K562 (cell line): Measurements from ENCODE around the gene ANKRD34A. TPM values are rescaled to one million over a fixed set of nuclear protein-coding genes. Genes with fewer than 3 reads are reported as not detected.

Experiments
- ARNT ChIP-seq, 2 experiments: fragments of 450-650 bp; IDR thresholded peaks; 2 replicates each; pipeline ENCODE4 v1.6.1; 2016; ENCODE audit warnings: mild to moderate bottlenecking in 1 of 2
- DDX20 ChIP-seq: fragments of 450-650 bp; IDR thresholded peaks from 2 replicates; pipeline ENCODE4 v1.6.1; 2016; ENCODE audit warnings: missing genetic modification characterization, low read depth, mild to moderate bottlenecking, missing compliant biosample characterization, moderate library complexity
- ETS2 ChIP-seq: IDR thresholded peaks from 2 replicates; pipeline ENCODE4 v1.6.1; 2016; ENCODE audit warnings: borderline replicate concordance, missing genetic modification characterization, mild to moderate bottlenecking, moderate library complexity, missing compliant biosample characterization; ENCODE audit not compliant: poor library complexity, severe bottlenecking
- HDAC1 ChIP-seq, 2 experiments: fragments of 450-650 bp; IDR thresholded peaks; 2 replicates each; pipeline ENCODE4 v1.6.1; 2016 to 2017; ENCODE audit warnings: inconsistent platforms in 1 of 2, mild to moderate bottlenecking in 1 of 2, moderate library complexity in 1 of 2
- HDAC2 ChIP-seq: fragments of 450-650 bp; IDR thresholded peaks from 2 replicates; pipeline ENCODE4 v1.6.1; 2016; ENCODE audit warnings: mild to moderate bottlenecking
- HDAC3 ChIP-seq: fragments of 450-650 bp; IDR thresholded peaks from 2 replicates; pipeline ENCODE4 v1.6.1; 2018; ENCODE audit warnings: borderline replicate concordance, mild to moderate bottlenecking, moderate library complexity; ENCODE audit not compliant: partially characterized antibody
- NCOR1 ChIP-seq: fragments of 450-650 bp; IDR thresholded peaks from 2 replicates; pipeline ENCODE4 v1.6.1; 2016; ENCODE audit warnings: mild to moderate bottlenecking, moderate library complexity
- NEUROD1 ChIP-seq: fragments of 150-350 bp; IDR thresholded peaks from 2 replicates; pipeline ENCODE4 v1.6.1; 2014; ENCODE audit warnings: borderline replicate concordance, low read length, low read depth; ENCODE audit not compliant: partially characterized antibody
- NFIX ChIP-seq: fragments of 250-450 bp; sonication (Bioruptor Pico); IDR thresholded peaks from 2 replicates; pipeline ENCODE4 v1.4.0; 2020; ENCODE audit warnings: low read depth, mild to moderate bottlenecking, moderate library complexity
- PHTF2 ChIP-seq: fragments of 250-450 bp; sonication (Bioruptor Pico); IDR thresholded peaks from 2 replicates; pipeline ENCODE4 v1.5.0; 2021; ENCODE audit warnings: mild to moderate bottlenecking
- RFX1 ChIP-seq: fragments of 450-650 bp; IDR thresholded peaks from 2 replicates; pipeline ENCODE4 v1.6.1; 2016; ENCODE audit warnings: mild to moderate bottlenecking, moderate library complexity
- TARDBP ChIP-seq: fragments of 450-650 bp; IDR thresholded peaks from 2 replicates; pipeline ENCODE4 v1.6.1; 2016
- YY1 ChIP-seq, 3 experiments: IDR thresholded peaks; 2 replicates each; pipeline ENCODE4 v1.6.1; 2011; ENCODE audit warnings: low read length in 2 of 3, mild to moderate bottlenecking in 2 of 3, moderate library complexity in 2 of 3, borderline replicate concordance in 1 of 3, control low read depth in 1 of 3, low read depth in 1 of 3; ENCODE audit not compliant: insufficient read depth in 3 of 3, insufficient replicate concordance in 2 of 3, control insufficient read depth in 1 of 3, insufficient read length in 1 of 3; ENCODE audit errors: extremely low read depth in 1 of 3
- ZKSCAN1 ChIP-seq: fragments of 150-350 bp; IDR thresholded peaks from 2 replicates; pipeline ENCODE4 v1.6.1; 2016; ENCODE audit warnings: low read depth, low read length
- ZNF232 ChIP-seq: sonication (generic); formaldehyde crosslinking; IDR thresholded peaks from 2 replicates; pipeline ENCODE4 v1.8.0; 2022; ENCODE audit warnings: mild to moderate bottlenecking, missing genetic modification reagents
- ZNF551 ChIP-seq: fragments of 250-450 bp; sonication (Bioruptor Pico); IDR thresholded peaks from 2 replicates; pipeline ENCODE4 v1.5.0; 2021; ENCODE audit warnings: mild to moderate bottlenecking, moderate library complexity
- ZNF57 ChIP-seq: fragments of 450-650 bp; formaldehyde crosslinking; IDR thresholded peaks from 2 replicates; pipeline ENCODE4 v1.4.0; 2020; ENCODE audit warnings: mild to moderate bottlenecking, moderate library complexity
- ZSCAN29 ChIP-seq: fragments of 450-650 bp; IDR thresholded peaks from 2 replicates; pipeline ENCODE4 v1.6.1; 2017
- polyA plus RNA-seq, 8 experiments: library from polyadenylated mRNA; depleted of rRNA in 4 of 8; stranded (reverse) in 5 of 8; unstranded in 3 of 8; fragments of >200 nt; fragmentation: Nextera tagmentation in 2 of 8; fragmentation: Illumina TruSeq in 1 of 8; extraction: Ambion mirVana in 2 of 8; extraction: Trizol in 1 of 8; gene quantifications; 2 replicates each; pipeline versions ENCODE4 v1.2.1 to v1.2.3, GENCODE V29; 2011 to 2014; ENCODE audit warnings: inconsistent platforms in 1 of 8, missing spikeins in 1 of 8
- total RNA-seq, 7 experiments: library from RNA; depleted of rRNA in 6 of 7; stranded (reverse); fragments of >200 nt in 6 of 7; fragmentation: Illumina TruSeq in 2 of 7; extraction: Trizol in 2 of 7; gene quantifications; 2 replicates each; pipeline versions ENCODE4 v1.2.1 to v1.2.3, GENCODE V29; 2011 to 2021; ENCODE audit warnings: low replicate concordance in 1 of 7
- TF ChIP-seq, protein P1 (sequence below): sonication (generic); formaldehyde crosslinking; IDR thresholded peaks from 2 replicates; pipeline ENCODE4 v1.8.0; 2022; ENCODE audit warnings: mild to moderate bottlenecking, missing genetic modification reagents, borderline replicate concordance
- TF ChIP-seq, protein P2 (sequence below): sonication (generic); formaldehyde crosslinking; IDR thresholded peaks from 2 replicates; pipeline ENCODE4 v1.5.0; 2020; ENCODE audit warnings: missing genetic modification reagents
- TF ChIP-seq, protein P3 (sequence below): fragments of 250-450 bp; sonication (Bioruptor Pico); IDR thresholded peaks from 2 replicates; pipeline ENCODE4 v1.4.0; 2020; ENCODE audit warnings: borderline replicate concordance
- TF ChIP-seq, protein P4 (sequence below): IDR thresholded peaks from 2 replicates; pipeline ENCODE4 v1.6.1; 2011; ENCODE audit warnings: borderline replicate concordance, low read depth, mild to moderate bottlenecking, moderate library complexity, low read length; ENCODE audit not compliant: insufficient read depth, poor library complexity, severe bottlenecking

The ANKRD34A gene
- total and polyA plus RNA-seq, 9 of the 15 experiments (the other 6 are each of a cell fraction or from before 2014, with no cell fraction given) = 0.06 to 1.6 (median 0.43) TPM

DNA sequence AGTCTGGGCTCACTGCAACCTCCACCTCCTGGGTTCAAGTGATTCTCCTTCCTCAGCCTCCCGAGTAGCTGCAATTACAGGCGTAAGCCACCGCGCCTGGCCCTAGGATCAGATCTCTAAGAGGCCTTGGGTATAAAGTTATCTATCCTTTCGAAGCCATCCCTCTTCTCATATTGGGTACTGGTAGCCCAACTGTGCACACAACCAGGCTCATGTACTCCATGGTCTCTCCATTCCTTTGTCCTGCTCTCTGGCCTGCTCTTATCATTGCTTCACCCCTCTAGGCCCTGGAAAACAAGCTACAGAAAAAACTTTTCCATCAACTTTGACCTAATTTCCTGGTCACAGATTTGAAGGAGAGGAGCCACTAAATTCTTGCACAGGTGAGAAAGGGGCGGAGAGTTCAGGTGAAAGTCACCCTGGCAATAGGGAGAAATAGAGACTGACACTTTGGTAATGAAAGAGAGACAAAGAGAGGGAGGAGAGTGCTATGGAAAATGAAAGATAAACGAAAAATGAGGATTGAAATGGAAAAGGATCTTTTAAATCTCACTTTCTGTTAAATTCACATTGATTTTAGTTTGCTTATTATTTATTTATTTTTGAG lies 26.0 kb upstream of the ANKRD34A start (continued):
- TF ChIP-seq, protein P1, sequence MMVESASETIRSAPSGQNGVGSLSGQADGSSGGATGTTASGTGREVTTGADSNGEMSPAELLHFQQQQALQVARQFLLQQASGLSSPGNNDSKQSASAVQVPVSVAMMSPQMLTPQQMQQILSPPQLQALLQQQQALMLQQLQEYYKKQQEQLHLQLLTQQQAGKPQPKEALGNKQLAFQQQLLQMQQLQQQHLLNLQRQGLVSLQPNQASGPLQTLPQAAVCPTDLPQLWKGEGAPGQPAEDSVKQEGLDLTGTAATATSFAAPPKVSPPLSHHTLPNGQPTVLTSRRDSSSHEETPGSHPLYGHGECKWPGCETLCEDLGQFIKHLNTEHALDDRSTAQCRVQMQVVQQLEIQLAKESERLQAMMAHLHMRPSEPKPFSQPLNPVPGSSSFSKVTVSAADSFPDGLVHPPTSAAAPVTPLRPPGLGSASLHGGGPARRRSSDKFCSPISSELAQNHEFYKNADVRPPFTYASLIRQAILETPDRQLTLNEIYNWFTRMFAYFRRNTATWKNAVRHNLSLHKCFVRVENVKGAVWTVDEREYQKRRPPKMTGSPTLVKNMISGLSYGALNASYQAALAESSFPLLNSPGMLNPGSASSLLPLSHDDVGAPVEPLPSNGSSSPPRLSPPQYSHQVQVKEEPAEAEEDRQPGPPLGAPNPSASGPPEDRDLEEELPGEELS (CRISPR knock-in tag) = 0 out of 2 replicates have a peak, but pooled peaks have one; percentile 18
- TF ChIP-seq DDX20 (tag) = no peak
- TF ChIP-seq HDAC3 = no peak
- TF ChIP-seq NFIX (CRISPR knock-in tag) = no peak
- TF ChIP-seq, protein P2, sequence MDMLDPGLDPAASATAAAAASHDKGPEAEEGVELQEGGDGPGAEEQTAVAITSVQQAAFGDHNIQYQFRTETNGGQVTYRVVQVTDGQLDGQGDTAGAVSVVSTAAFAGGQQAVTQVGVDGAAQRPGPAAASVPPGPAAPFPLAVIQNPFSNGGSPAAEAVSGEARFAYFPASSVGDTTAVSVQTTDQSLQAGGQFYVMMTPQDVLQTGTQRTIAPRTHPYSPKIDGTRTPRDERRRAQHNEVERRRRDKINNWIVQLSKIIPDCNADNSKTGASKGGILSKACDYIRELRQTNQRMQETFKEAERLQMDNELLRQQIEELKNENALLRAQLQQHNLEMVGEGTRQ (CRISPR knock-in tag) = no peak
- TF ChIP-seq RFX1 = no peak
- TF ChIP-seq ZNF232 = no peak
- TF ChIP-seq NEUROD1 = no peak
- peak; percentile 26; the same call in 1 of the 2 replicates for TF ChIP-seq NCOR1
- no peak for TF ChIP-seq ARNT (IDR thresholded peaks at IDR 0.05)
- no peak for TF ChIP-seq TARDBP
- TF ChIP-seq ZNF551 = 0 out of 2 replicates have a peak, but pooled peaks have one; percentile 55
- TF ChIP-seq YY1 (IDR thresholded peaks at IDR 0.05; ENCODE audit: borderline replicate concordance in 1 of 3, control insufficient read depth in 1 of 3, extremely low read depth in 1 of 3, insufficient read depth in 3 of 3, insufficient read length in 1 of 3, insufficient replicate concordance in 2 of 3, low read depth in 1 of 3, low read length in 2 of 3) = no peak
- TF ChIP-seq PHTF2 (CRISPR knock-in tag) = no peak
- TF ChIP-seq, protein P3, sequence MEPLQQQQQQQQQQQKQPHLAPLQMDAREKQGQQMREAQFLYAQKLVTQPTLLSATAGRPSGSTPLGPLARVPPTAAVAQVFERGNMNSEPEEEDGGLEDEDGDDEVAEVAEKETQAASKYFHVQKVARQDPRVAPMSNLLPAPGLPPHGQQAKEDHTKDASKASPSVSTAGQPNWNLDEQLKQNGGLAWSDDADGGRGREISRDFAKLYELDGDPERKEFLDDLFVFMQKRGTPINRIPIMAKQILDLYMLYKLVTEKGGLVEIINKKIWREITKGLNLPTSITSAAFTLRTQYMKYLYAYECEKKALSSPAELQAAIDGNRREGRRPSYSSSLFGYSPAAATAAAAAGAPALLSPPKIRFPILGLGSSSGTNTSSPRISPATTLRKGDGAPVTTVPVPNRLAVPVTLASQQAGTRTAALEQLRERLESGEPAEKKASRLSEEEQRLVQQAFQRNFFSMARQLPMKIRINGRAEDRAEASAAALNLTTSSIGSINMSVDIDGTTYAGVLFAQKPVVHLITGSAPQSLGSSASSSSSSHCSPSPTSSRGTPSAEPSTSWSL = no peak
- no peak for TF ChIP-seq ZNF57 (CRISPR knock-in tag)
- TF ChIP-seq, protein P4, sequence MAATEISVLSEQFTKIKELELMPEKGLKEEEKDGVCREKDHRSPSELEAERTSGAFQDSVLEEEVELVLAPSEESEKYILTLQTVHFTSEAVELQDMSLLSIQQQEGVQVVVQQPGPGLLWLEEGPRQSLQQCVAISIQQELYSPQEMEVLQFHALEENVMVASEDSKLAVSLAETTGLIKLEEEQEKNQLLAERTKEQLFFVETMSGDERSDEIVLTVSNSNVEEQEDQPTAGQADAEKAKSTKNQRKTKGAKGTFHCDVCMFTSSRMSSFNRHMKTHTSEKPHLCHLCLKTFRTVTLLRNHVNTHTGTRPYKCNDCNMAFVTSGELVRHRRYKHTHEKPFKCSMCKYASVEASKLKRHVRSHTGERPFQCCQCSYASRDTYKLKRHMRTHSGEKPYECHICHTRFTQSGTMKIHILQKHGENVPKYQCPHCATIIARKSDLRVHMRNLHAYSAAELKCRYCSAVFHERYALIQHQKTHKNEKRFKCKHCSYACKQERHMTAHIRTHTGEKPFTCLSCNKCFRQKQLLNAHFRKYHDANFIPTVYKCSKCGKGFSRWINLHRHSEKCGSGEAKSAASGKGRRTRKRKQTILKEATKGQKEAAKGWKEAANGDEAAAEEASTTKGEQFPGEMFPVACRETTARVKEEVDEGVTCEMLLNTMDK = no peak
- TF ChIP-seq ETS2 (tag) = no peak
- TF ChIP-seq ZSCAN29 = no peak
- no peak for TF ChIP-seq ZKSCAN1
- TF ChIP-seq HDAC1 (IDR thresholded peaks at IDR 0.05) = no peak
- TF ChIP-seq HDAC2 = no peak
